Endothelial cell of umbilical vein (primary cell): ENCODE data around the gene ABHD4. TPM values are rescaled to one million over a fixed set of nuclear protein-coding genes. Genes with fewer than 3 reads are reported as not detected.

Source experiments
- BruUV-seq: library from RNA; stranded (reverse); fragments of 400-500 nt; replicated peaks from 2 replicates; lab custom pipeline; 2021; lab: Mats Ljungman, UMichigan
- CTCF ChIA-PET: fragments of 300-600, 350-600 bp; sonication (Branson Sonifier 250); formaldehyde crosslinking; loops from one replicate; lab custom pipeline; 2021; ENCODE audit warnings: antibody characterized with exemption, inconsistent platforms; lab: Charles Lee
- POLR2A ChIA-PET: fragments of 300-600, 350-600 bp; sonication (Branson Sonifier 250); formaldehyde crosslinking; loops from one replicate; lab custom pipeline; 2021; ENCODE audit warnings: antibody characterized with exemption, inconsistent platforms; lab: Charles Lee
- DNase-seq: peaks from one replicate; pipeline ENCODE4 v3.0.0-alpha.2; 2011; ENCODE audit warnings: low read depth, low spot score
- FAIRE-seq: peaks from 2 replicates; lab custom pipeline; 2011; peaks lifted over from hg19 to GRCh38; lab: Jason Lieb, UNC
- H2AFZ ChIP-seq: 2 replicates; pipeline ENCODE4 v1.6.0; 2012; ENCODE audit warnings: low read depth, low read length, control low read depth, inconsistent platforms
- H3K27ac ChIP-seq: 2 replicates; pipeline ENCODE4 v1.5.1; 2011; ENCODE audit warnings: low read depth, mild to moderate bottlenecking, control low read depth, low read length, moderate library complexity; ENCODE audit not compliant: insufficient read depth
- H3K27me3 ChIP-seq, 2 experiments: 2 replicates each; pipeline versions ENCODE4 v1.6.0 to v1.6.1; 2011; ENCODE audit warnings: low read length in 2 of 2, mixed read lengths in 1 of 2; ENCODE audit not compliant: control insufficient read depth in 2 of 2, insufficient read depth in 2 of 2
- H3K36me3 ChIP-seq, 2 experiments: 2 replicates in 1 of 2; 3 replicates in 1 of 2; pipeline ENCODE4 v1.5.1; 2011; ENCODE audit warnings: low read length in 2 of 2, mild to moderate bottlenecking in 1 of 2, moderate library complexity in 1 of 2; ENCODE audit not compliant: control insufficient read depth in 2 of 2, insufficient read depth in 2 of 2; ENCODE audit errors: extremely low read depth in 1 of 2
- H3K4me1 ChIP-seq: 3 replicates; pipeline ENCODE4 v1.5.1; 2011; ENCODE audit warnings: mild to moderate bottlenecking, low read length; ENCODE audit not compliant: control insufficient read depth, insufficient read depth; ENCODE audit errors: extremely low read depth
- H3K4me2 ChIP-seq: 2 replicates; pipeline ENCODE4 v1.6.1; 2011; ENCODE audit warnings: low read length, control low read depth, mixed read lengths; ENCODE audit not compliant: insufficient read depth
- H3K4me3 ChIP-seq, 3 experiments: fragments of 200-600 bp in 1 of 3; sonication (generic), shearing (Covaris generic) in 1 of 3; replicated peaks in 1 of 3; 2 replicates each; pipeline ENCODE4 v1.5.1; 2011 to 2016; ENCODE audit warnings: control low read depth in 3 of 3, low read length in 3 of 3, mild to moderate bottlenecking in 2 of 3, inconsistent platforms in 1 of 3, low read depth in 1 of 3, moderate library complexity in 1 of 3; ENCODE audit not compliant: insufficient read depth in 1 of 3
- H3K79me2 ChIP-seq: 2 replicates; pipeline ENCODE4 v1.6.0; 2012; ENCODE audit warnings: low read length, inconsistent platforms; ENCODE audit not compliant: control insufficient read depth, insufficient read depth
- H3K9ac ChIP-seq: replicated peaks from 2 replicates; pipeline ENCODE3; 2011; ENCODE audit warnings: low read length, control low read depth; ENCODE audit not compliant: insufficient read depth; ENCODE audit errors: extremely low read depth
- H3K9me1 ChIP-seq: replicated peaks from 3 replicates; pipeline ENCODE4 v1.6.0; 2011; ENCODE audit warnings: mild to moderate bottlenecking, low read length; ENCODE audit not compliant: control insufficient read depth, insufficient read depth; ENCODE audit errors: extremely low read depth
- H3K9me3 ChIP-seq: replicated peaks from 2 replicates; pipeline ENCODE4 v1.5.1; 2012; ENCODE audit warnings: low read length, inconsistent platforms; ENCODE audit not compliant: control insufficient read depth, insufficient read depth
- H4K20me1 ChIP-seq: replicated peaks from 2 replicates; pipeline ENCODE3; 2011; ENCODE audit warnings: mild to moderate bottlenecking, low read length; ENCODE audit not compliant: control insufficient read depth, insufficient read depth; ENCODE audit errors: extremely low read depth
- EZH2 ChIP-seq: IDR thresholded peaks from 2 replicates; pipeline ENCODE4 v1.6.1; 2012; ENCODE audit warnings: borderline replicate concordance, low read depth, mild to moderate bottlenecking, moderate library complexity, low read length, inconsistent platforms; ENCODE audit not compliant: severe bottlenecking
- FOS ChIP-seq: IDR thresholded peaks from 2 replicates; pipeline ENCODE4 v1.6.1; 2011; ENCODE audit warnings: mild to moderate bottlenecking, low read length, moderate library complexity, borderline replicate concordance; ENCODE audit not compliant: insufficient read depth
- JUN ChIP-seq: IDR thresholded peaks from 2 replicates; pipeline ENCODE4 v1.6.1; 2011; ENCODE audit warnings: borderline replicate concordance, low read depth; ENCODE audit not compliant: insufficient read length, insufficient read depth
- MAX ChIP-seq: IDR thresholded peaks from 2 replicates; pipeline ENCODE4 v1.6.1; 2011; ENCODE audit not compliant: insufficient read depth, insufficient read length
- MYC ChIP-seq: IDR thresholded peaks from one replicate; pipeline ENCODE4 v1.6.1; 2011; ENCODE audit warnings: mild to moderate bottlenecking, low read depth, low read length
- POLR2A ChIP-seq: IDR thresholded peaks from 2 replicates; pipeline ENCODE4 v1.6.1; 2012; ENCODE audit warnings: low read depth, mild to moderate bottlenecking, control low read depth, low read length
- POLR2AphosphoS5 ChIP-seq: IDR thresholded peaks from 2 replicates; pipeline ENCODE4 v1.6.1; 2012; ENCODE audit warnings: low read depth, mild to moderate bottlenecking, control low read depth, low read length, moderate library complexity; ENCODE audit not compliant: insufficient read depth
- dilution Hi-C: fragments of 300-500 bp; cut with MboI; formaldehyde crosslinking; loops from one replicate; pipeline ENCODE4 v1.15.0; 2019; ENCODE audit warnings: low sequenced_read_pairs; ENCODE audit not compliant: extremely low pct_ligation_motif_present
- intact Hi-C: fragments of 100-400 bp; cut with micrococcal nuclease; formaldehyde crosslinking; loops from one replicate; pipeline ENCODE4 v1.10.0; 2022
- polyA plus RNA-seq, 4 experiments: library from polyadenylated mRNA; depleted of rRNA in 3 of 4; stranded (reverse) in 3 of 4; unstranded in 1 of 4; fragments of >200 nt; gene quantifications; 2 replicates each; pipeline versions ENCODE4 v1.2.1 to v1.2.3, GENCODE V29; 2011 to 2012; ENCODE audit warnings: missing spikeins in 1 of 4
- total RNA-seq: library from RNA; stranded (reverse); gene quantifications from 2 replicates; pipeline ENCODE4 v1.2.3, GENCODE V29; 2021
- TF ChIP-seq, protein P1 (sequence below), 2 donors: IDR thresholded peaks; 1 replicate in 1 of 2; 2 replicates in 1 of 2; pipeline ENCODE4 v1.5.1; 2011; ENCODE audit warnings: low read length in 2 of 2, mild to moderate bottlenecking in 2 of 2, moderate library complexity in 2 of 2, control low read depth in 1 of 2, inconsistent platforms in 1 of 2, low read depth in 1 of 2; ENCODE audit not compliant: insufficient read depth in 1 of 2; ENCODE audit errors: extremely low read depth in 1 of 2

The ABHD4 gene
- total and polyA plus RNA-seq, 2 donors (not counting 3 experiments of a cell fraction or from before 2014, with no cell fraction given) = 34.8 to 45.5 TPM

- H3K4me2 ChIP-seq = no peak overlapping the region
- H3K9me1 ChIP-seq = no peaks in the 10 kb centered on the region
- intact Hi-C loops (loop anchor here (5.0 kb wide), 1 partner anchor 179 kb away; no protein-coding TSS in a partner anchor), dilution Hi-C loops (no loop called here)
- peaks cover 10% of the 10 kb centered on the region for H3K4me1 ChIP-seq
- ChIA-PET CTCF (interaction anchor here (2.1 to 9.9 kb wide), 4 partner anchors 20 to 171 kb away, joined by 8 to 293 read pairs (median 35); partner anchors contain the start of gene ABHD4), POLR2A (no interaction called here)
- no peak overlapping the region for H3K4me3 ChIP-seq
- H3K27me3 ChIP-seq = no peaks in the 10 kb centered on the region
- H3K79me2 ChIP-seq = no peaks in the 10 kb centered on the region
- BruUV-seq = no TSS peak
- FAIRE-seq (no peak), DNase-seq (no peak)
- no peak overlapping the region for H3K9ac ChIP-seq
- no peak overlapping the region for H3K27ac ChIP-seq
- no peaks in the 10 kb centered on the region for H3K36me3 ChIP-seq
- no peak overlapping the region for H2AFZ ChIP-seq
- no peaks in the 10 kb centered on the region for H3K9me3 ChIP-seq
- TF ChIP-seq, protein P1, sequence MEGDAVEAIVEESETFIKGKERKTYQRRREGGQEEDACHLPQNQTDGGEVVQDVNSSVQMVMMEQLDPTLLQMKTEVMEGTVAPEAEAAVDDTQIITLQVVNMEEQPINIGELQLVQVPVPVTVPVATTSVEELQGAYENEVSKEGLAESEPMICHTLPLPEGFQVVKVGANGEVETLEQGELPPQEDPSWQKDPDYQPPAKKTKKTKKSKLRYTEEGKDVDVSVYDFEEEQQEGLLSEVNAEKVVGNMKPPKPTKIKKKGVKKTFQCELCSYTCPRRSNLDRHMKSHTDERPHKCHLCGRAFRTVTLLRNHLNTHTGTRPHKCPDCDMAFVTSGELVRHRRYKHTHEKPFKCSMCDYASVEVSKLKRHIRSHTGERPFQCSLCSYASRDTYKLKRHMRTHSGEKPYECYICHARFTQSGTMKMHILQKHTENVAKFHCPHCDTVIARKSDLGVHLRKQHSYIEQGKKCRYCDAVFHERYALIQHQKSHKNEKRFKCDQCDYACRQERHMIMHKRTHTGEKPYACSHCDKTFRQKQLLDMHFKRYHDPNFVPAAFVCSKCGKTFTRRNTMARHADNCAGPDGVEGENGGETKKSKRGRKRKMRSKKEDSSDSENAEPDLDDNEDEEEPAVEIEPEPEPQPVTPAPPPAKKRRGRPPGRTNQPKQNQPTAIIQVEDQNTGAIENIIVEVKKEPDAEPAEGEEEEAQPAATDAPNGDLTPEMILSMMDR (IDR thresholded peaks at IDR 0.05; ENCODE audit: extremely low read depth in 1 of 2, insufficient read depth in 1 of 2, low read depth in 1 of 2, low read length in 2 of 2) = no peak
- no peak for TF ChIP-seq FOS
- no peak for TF ChIP-seq EZH2
- no peaks in the 10 kb centered on the region for H4K20me1 ChIP-seq
These were observed 53.5 kb downstream of the ABHD4 start for GRCh38 chr14:22651586-22651985.

DNA sequence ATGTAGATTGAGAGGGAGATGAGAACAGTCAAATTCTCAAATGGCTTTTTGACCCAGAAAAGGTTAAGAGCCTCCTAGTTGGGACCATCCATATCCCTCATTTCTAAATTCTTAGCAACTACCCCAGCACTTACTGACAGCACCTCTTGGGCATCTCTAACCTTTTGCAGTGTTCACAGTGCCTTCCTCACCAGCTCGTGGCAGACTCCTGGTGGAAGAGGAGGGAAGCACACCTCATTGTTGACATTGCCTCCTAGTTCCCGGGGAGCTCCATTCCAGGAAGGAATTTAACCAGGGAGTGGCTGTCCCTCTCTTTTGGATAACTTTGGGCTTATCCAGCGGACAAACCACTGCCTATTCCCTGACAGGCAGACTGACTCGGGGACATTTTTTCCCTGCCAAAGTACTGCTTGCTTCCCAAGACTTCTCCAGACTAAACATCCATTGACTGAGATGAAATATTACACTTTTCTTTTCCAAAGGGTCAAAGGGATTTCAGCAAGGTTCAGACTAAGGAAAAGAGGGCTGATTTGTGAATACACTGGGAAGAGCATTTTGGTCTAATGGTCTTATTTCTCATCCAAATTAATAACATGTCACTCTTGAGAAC lies 55.0 kb downstream of the ABHD4 start:
- H3K36me3 ChIP-seq = no peaks in the 10 kb centered on the region
- H4K20me1 ChIP-seq = no peaks in the 10 kb centered on the region
- no peak overlapping the region for H3K4me3 ChIP-seq
- H3K4me1 ChIP-seq = peaks cover 19% of the 10 kb centered on the region
- no peaks in the 10 kb centered on the region for H3K9me1 ChIP-seq
- CTCF ChIA-PET = interaction anchor here (0.5 to 9.9 kb wide), 83 partner anchors 9 to 296 kb away, joined by 3 to 293 read pairs (median 5); partner anchors contain the start of genes ABHD4, DAD1, OR6J1 and OXA1L
- H3K9me3 ChIP-seq = no peaks in the 10 kb centered on the region
- no peak for TF ChIP-seq EZH2
- TF ChIP-seq POLR2A = no peak
- no peak for TF ChIP-seq MAX
- no peak for TF ChIP-seq MYC
- TF ChIP-seq JUN = no peak
- no peak for TF ChIP-seq POLR2AphosphoS5
- TF ChIP-seq, protein P1 (IDR thresholded peaks at IDR 0.05; ENCODE audit: extremely low read depth in 1 of 2, insufficient read depth in 1 of 2, low read depth in 1 of 2, low read length in 2 of 2) = peak; percentile 89 to 95
- intact Hi-C loops = loop anchor here (1.0 to 5.0 kb wide), 8 partner anchors 39 to 266 kb away; partner anchors contain the start of gene ABHD4
- H3K79me2 ChIP-seq = no peaks in the 10 kb centered on the region
- no peaks in the 10 kb centered on the region for H3K27me3 ChIP-seq
- POLR2A ChIA-PET = interaction anchor here (1.1 to 1.4 kb wide), 2 partner anchors 54 to 83 kb away, joined by 4 read pairs; no protein-coding TSS in a partner anchor
- peak overlapping the region; percentile 97 for H2AFZ ChIP-seq
- DNase-seq = peak; percentile 75
- peak overlapping the region; percentile 29 for H3K27ac ChIP-seq
- dilution Hi-C loops = no loop called here
- BruUV-seq = no TSS peak
- H3K9ac ChIP-seq = no peak overlapping the region
- FAIRE-seq = peak; percentile 89
- H3K4me2 ChIP-seq = no peak overlapping the region
